GM10248 (cell line): ENCODE measurements around the gene NOL4L.

Experiments
- CTCF ChIA-PET: fragments of 300-600 bp; sonication (Branson Sonifier 250); formaldehyde crosslinking; extraction: SDS; loops from one replicate; lab custom pipeline; 2021; ENCODE audit warnings: antibody characterized with exemption; lab: Yijun Ruan, JAX
- POLR2A ChIA-PET: fragments of 350-650 bp; sonication (Branson Sonifier 250); formaldehyde crosslinking; extraction: SDS; loops from one replicate; lab custom pipeline; 2020; ENCODE audit warnings: antibody characterized with exemption; lab: Yijun Ruan, JAX
- DNase-seq: peaks from one replicate; pipeline ENCODE4 v3.0.0; 2012; ENCODE audit errors: extremely low spot score
- TF ChIP-seq, protein P1 (sequence below): IDR thresholded peaks from 2 replicates; pipeline ENCODE4 v1.5.1; 2012; ENCODE audit warnings: mild to moderate bottlenecking, low read depth; ENCODE audit errors: extremely low read depth, missing control alignments, control extremely low read depth

NOL4L gene

DNA sequence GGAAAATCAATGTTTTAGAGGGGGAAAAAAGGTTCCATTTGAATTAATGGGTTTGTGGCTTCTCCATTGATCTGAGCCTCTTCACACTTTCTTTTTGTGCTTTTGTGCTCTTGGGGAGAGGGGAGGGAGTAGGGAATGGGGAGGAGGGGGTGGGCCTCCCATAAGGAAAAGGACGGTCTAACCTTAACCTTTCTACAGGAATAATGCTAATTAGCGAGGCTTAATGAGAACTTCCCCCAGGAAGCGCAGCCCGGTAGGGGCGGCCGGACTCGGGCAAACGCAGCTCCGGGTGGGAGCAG is 103.0 kb downstream of the NOL4L start:
- CTCF ChIA-PET = no interaction called here
- POLR2A ChIA-PET = no interaction called here
- TF ChIP-seq, protein P1, sequence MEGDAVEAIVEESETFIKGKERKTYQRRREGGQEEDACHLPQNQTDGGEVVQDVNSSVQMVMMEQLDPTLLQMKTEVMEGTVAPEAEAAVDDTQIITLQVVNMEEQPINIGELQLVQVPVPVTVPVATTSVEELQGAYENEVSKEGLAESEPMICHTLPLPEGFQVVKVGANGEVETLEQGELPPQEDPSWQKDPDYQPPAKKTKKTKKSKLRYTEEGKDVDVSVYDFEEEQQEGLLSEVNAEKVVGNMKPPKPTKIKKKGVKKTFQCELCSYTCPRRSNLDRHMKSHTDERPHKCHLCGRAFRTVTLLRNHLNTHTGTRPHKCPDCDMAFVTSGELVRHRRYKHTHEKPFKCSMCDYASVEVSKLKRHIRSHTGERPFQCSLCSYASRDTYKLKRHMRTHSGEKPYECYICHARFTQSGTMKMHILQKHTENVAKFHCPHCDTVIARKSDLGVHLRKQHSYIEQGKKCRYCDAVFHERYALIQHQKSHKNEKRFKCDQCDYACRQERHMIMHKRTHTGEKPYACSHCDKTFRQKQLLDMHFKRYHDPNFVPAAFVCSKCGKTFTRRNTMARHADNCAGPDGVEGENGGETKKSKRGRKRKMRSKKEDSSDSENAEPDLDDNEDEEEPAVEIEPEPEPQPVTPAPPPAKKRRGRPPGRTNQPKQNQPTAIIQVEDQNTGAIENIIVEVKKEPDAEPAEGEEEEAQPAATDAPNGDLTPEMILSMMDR = no peak
- DNase-seq = no peak

DNA sequence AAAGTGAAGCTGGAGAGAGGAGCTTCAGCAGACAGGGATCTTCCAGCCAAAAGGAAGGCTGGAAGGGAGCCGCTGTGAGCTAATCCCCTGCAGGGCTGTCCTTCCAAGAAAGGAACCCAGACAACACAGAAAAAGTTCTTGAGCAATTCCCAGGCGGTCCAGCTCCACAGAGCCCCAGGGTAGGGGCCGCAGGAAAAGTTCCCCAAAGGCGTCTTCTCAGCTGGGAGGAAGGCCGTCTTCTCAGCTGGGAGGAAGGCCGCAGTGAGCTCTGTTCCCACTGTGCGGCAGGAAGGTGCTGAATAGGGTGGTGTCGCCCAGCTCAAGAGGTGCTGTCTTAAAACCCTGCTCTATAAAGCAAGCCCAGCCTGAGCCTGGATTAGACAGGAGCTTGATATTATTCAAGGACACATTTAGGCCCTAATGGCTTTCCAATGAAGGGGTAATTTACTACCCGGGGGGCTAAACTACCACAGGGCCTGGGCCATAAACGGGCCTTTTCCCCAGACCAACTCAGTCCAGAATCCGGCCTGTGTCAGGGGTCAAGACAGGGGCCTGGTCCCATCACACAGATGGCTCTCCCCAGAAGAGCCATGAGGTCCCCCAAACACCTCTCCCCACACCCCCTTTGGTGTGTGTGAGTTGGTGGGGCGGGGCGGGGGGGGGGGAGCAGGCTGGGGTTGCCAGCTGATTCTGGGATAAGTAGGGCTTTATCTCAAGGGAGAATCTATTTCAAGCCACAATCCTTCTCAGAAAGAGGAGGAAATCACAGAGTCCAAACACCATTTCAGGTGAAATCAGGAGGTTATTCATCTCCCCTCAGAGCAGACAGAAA is 103.6 kb downstream of the NOL4L start:
- ChIA-PET POLR2A (no interaction called here), CTCF (interaction anchor here (0.7 kb wide), 1 partner anchor 20 kb away, joined by 3 read pairs; no protein-coding TSS in a partner anchor)
- TF ChIP-seq, protein P1 = no peak
- DNase-seq = no peak

DNA sequence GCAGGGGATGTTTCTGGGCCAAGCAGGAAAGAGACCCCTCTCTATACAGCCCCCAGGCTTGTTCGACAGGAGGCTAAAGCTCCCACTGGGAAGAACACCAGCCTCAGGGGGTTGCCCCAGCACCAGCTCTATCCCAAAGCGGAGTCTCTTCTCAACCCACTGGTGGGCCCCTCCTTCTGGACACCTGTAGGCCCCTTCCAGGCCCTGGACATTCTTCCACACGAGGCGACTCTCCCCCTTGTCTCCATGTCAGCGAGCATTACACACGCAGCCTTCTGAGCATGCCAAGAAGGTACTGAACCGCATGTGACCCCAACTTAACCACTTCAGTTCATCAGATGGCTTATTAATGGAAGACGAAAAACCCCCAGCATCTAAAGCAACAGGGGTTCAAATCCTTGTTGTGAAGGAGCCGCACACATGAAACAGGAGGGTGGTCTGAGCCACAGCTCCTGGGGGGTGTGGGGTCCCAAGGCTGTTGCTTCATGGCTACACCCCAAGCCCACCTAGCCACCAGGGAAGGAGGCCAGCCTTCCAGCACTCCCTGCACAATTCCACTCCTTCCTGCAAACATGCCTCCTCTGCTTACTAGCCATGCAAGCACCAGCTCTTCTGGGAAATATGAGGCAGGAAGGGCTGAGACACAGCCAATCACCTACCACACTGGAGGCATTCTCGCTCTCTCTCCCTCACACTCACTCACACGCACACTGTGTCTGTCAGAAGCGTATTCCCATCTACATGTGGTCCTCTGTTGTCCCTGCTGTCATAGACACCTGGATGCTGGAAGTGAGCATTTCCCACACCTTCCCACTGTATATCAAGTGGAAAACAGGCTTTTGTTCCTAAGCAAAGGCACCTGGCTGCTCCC is 104.5 kb downstream of the NOL4L start:
- DNase-seq = no peak
- ChIA-PET POLR2A (no interaction called here), CTCF (interaction anchor here (0.7 to 2.2 kb wide), 3 partner anchors 18 to 25 kb away, joined by 3 to 7 read pairs (median 4); no protein-coding TSS in a partner anchor)
- TF ChIP-seq, protein P1 = no peak

DNA sequence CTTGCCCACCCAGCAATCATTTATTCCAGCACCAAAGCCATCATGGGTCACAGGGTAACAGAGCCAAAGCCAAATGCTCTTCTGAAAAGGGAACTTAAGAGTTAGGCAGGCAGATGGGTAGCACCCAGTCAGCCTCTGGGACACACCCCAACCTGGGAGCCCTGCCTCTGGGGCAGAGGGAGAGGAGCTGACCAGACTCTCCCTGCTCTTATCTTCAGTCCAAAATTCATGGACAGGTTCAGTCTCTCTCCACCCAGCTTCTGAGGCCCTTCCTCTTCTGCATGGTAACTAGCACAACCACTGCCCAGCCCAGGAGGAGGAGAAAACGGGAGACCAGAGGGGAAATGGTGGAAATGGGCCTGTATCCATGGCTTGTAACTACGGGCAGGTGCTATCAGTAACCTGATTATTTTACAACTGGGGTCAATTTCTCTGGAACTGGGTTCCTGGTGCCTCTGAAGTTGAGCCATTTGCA is 105.4 kb downstream of the NOL4L start:
- ChIA-PET CTCF (interaction anchor here (1.8 to 2.2 kb wide), 2 partner anchors 18 to 24 kb away, joined by 4 to 7 read pairs; no protein-coding TSS in a partner anchor), POLR2A (no interaction called here)
- DNase-seq = no peak

DNA sequence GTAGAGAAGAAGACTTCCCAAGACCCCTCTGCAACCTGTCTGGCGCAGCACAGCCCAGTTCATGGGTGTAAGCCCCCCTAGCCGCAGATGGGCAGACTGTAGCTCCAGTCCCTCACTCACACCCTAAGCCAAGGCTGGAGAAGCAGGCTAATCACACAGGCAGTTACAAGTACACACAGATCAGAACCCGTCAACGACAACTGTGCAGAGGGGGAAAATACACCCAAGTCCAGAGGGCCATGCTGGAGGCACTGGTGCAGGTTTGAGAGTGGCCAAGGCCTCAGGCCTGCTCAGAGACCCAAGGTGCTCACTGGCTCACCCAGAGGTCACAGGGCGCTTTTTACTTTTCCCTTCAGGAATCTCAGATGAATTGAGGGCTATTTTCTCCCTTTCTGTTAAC is 106.1 kb downstream of the NOL4L start:
- ChIA-PET POLR2A (no interaction called here), CTCF (interaction anchor here (1.8 to 2.2 kb wide), 2 partner anchors 19 to 24 kb away, joined by 4 to 7 read pairs; no protein-coding TSS in a partner anchor)
- DNase-seq = no peak
- TF ChIP-seq, protein P1 = no peak

More for the DNA sequence above, 105.4 kb downstream of the NOL4L start:
- TF ChIP-seq, protein P1 = no peak

DNA sequence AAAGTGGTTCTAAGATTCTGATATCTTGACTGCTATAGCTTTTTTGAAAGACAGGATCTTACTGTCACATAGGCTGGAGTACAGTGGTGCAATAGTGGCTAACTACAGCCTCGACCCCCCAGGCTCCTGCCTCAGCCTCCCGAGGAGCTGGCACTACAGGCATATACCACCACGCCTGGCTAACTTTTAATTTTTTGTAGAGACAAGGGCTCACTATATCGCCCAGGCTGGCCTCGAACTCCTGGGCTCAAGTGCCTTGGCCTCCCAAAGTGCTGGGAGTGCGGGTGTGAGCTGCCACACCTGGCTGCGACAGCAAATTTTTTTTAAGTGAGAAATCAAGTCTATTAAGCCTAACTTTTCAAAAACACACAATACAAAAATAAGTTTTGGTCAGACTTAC is 106.6 kb downstream of the NOL4L start:
- POLR2A ChIA-PET = no interaction called here
- no peak for DNase-seq
- TF ChIP-seq, protein P1 = no peak
- CTCF ChIA-PET = interaction anchor here (2.2 kb wide), 1 partner anchor 23 kb away, joined by 7 read pairs; no protein-coding TSS in a partner anchor
